Breast epithelium (tissue), 4 donors: Measurements from ENCODE around the gene CARTPT. TPM values are rescaled to one million over a fixed set of nuclear protein-coding genes. Genes with fewer than 3 reads are reported as not detected.

Source experiments
- DNase-seq, 2 donors: peaks; one replicate each; pipeline ENCODE4 v3.0.0-alpha.2; 2019; ENCODE audit warnings: low spot score in 2 of 2
- H3K27ac ChIP-seq, 2 donors: fragments of 200-600 bp; sonication (generic) in 1 of 2; one replicate each; pipeline ENCODE4 v1.5.1; 2016 to 2019; ENCODE audit warnings: mild to moderate bottlenecking in 1 of 2
- H3K27me3 ChIP-seq, 2 donors: fragments of 200-600 bp; sonication (generic) in 1 of 2; one replicate each; pipeline versions ENCODE4 v1.5.1 to v1.6.0; 2017 to 2019; ENCODE audit warnings: control low read depth in 1 of 2, mild to moderate bottlenecking in 1 of 2
- H3K36me3 ChIP-seq: fragments of 200-600 bp; one replicate; pipeline ENCODE4 v1.5.1; 2019
- H3K4me1 ChIP-seq, 2 donors: fragments of 200-600 bp; sonication (generic); one replicate each; pipeline ENCODE4 v1.5.1; 2016 to 2019; ENCODE audit warnings: control low read depth in 1 of 2
- H3K4me3 ChIP-seq, 3 donors: fragments of 200-600 bp; sonication (generic); 1 replicate in 2 of 3; 2 replicates in 1 of 3; pipeline ENCODE4 v1.5.1; 2016 to 2019; ENCODE audit warnings: mild to moderate bottlenecking in 3 of 3, moderate library complexity in 2 of 3
- H3K9me3 ChIP-seq, 2 donors: fragments of 200-600 bp; sonication (generic) in 1 of 2; one replicate each; pipeline ENCODE4 v1.5.1; 2016 to 2019; ENCODE audit warnings: control low read depth in 1 of 2
- CTCF ChIP-seq, 3 donors: fragments of 450-650 bp; IDR thresholded peaks; one replicate each; pipeline ENCODE4 v1.5.1; 2016 to 2017; ENCODE audit warnings: antibody characterized with exemption in 3 of 3, mild to moderate bottlenecking in 3 of 3, moderate library complexity in 3 of 3
- POLR2A ChIP-seq: fragments of 450-650 bp; IDR thresholded peaks from one replicate; pipeline ENCODE4 v1.6.1; 2016; ENCODE audit warnings: antibody characterized with exemption, mild to moderate bottlenecking, moderate library complexity
- POLR2AphosphoS5 ChIP-seq, 3 donors: sonication (generic); formaldehyde crosslinking; IDR thresholded peaks; one replicate each; pipeline ENCODE4 v1.6.1; 2017; ENCODE audit warnings: antibody characterized with exemption in 3 of 3
- intact Hi-C: fragments of 100-400 bp; cut with DNase I; formaldehyde crosslinking; loops from one replicate; pipeline ENCODE4 v1.15.1; 2023; ENCODE audit warnings: low total_unique reads
- total RNA-seq, 3 donors: library from RNA; depleted of rRNA; stranded (reverse); fragments of >200 nt; gene quantifications; one replicate each; pipeline ENCODE4 v1.1.0, GENCODE V29; 2016

The CARTPT gene
- total RNA-seq, 3 donors from 2014 or later: not detected

- H3K27me3 ChIP-seq: no peaks in the 10 kb centered on the region
- intact Hi-C loops: no loop called here
- DNase-seq: no peak
- H3K27ac ChIP-seq: no peak overlapping the region
- no peaks in the 10 kb centered on the region for H3K9me3 ChIP-seq
- TF ChIP-seq CTCF (IDR thresholded peaks at IDR 0.05): no peak
- TF ChIP-seq POLR2AphosphoS5 (IDR thresholded peaks at IDR 0.05): no peak
- TF ChIP-seq POLR2A: no peak
- H3K4me3 ChIP-seq: no peak overlapping the region
- no peaks in the 10 kb centered on the region for H3K36me3 ChIP-seq
- H3K4me1 ChIP-seq: no peaks in the 10 kb centered on the region
Measured at GRCh38 chr5:71684309-71684708, 34.8 kb upstream of the CARTPT start.

- H3K27ac ChIP-seq: no peak overlapping the region
- no peaks in the 10 kb centered on the region for H3K27me3 ChIP-seq
- no peak overlapping the region for H3K4me3 ChIP-seq
- H3K36me3 ChIP-seq: no peaks in the 10 kb centered on the region
- H3K4me1 ChIP-seq: no peaks in the 10 kb centered on the region
- DNase-seq: no peak
- TF ChIP-seq POLR2A (no peak), POLR2AphosphoS5 (IDR thresholded peaks at IDR 0.05) (no peak), CTCF (IDR thresholded peaks at IDR 0.05) (no peak)
- no peaks in the 10 kb centered on the region for H3K9me3 ChIP-seq
- intact Hi-C loops: no loop called here
Measured at GRCh38 chr5:71693828-71694427, 25.1 kb upstream of the CARTPT start.

GRCh38 chr5:71695071-71695470 lies 24.0 kb upstream of the CARTPT start:
- Histone ChIP-seq H3K9me3 (no peaks in the 10 kb centered on the region), H3K27me3 (no peaks in the 10 kb centered on the region), H3K27ac (no peak overlapping the region), H3K4me1 (no peaks in the 10 kb centered on the region), H3K4me3 (no peak overlapping the region), H3K36me3 (no peaks in the 10 kb centered on the region)
- intact Hi-C loops: no loop called here
- TF ChIP-seq CTCF (IDR thresholded peaks at IDR 0.05): no peak
- TF ChIP-seq POLR2A: no peak
- no peak for TF ChIP-seq POLR2AphosphoS5 (IDR thresholded peaks at IDR 0.05)
- DNase-seq: no peak

- intact Hi-C loops: no loop called here
- TF ChIP-seq CTCF (IDR thresholded peaks at IDR 0.05) (no peak), POLR2A (no peak), POLR2AphosphoS5 (IDR thresholded peaks at IDR 0.05) (no peak)
- Histone ChIP-seq H3K36me3 (no peaks in the 10 kb centered on the region), H3K9me3 (no peaks in the 10 kb centered on the region), H3K4me1 (no peaks in the 10 kb centered on the region), H3K27me3 (no peaks in the 10 kb centered on the region), H3K27ac (no peak overlapping the region), H3K4me3 (no peak overlapping the region)
- DNase-seq: no peak
Measured at GRCh38 chr5:71695595-71695994, 23.5 kb upstream of the CARTPT start.

- H3K27ac ChIP-seq: no peak overlapping the region
- intact Hi-C loops: no loop called here
- no peaks in the 10 kb centered on the region for H3K27me3 ChIP-seq
- no peaks in the 10 kb centered on the region for H3K4me1 ChIP-seq
- TF ChIP-seq POLR2A: no peak
- no peak for TF ChIP-seq POLR2AphosphoS5 (IDR thresholded peaks at IDR 0.05)
- TF ChIP-seq CTCF (IDR thresholded peaks at IDR 0.05): no peak
- DNase-seq: no peak
- H3K36me3 ChIP-seq: no peaks in the 10 kb centered on the region
- no peaks in the 10 kb centered on the region for H3K9me3 ChIP-seq
- H3K4me3 ChIP-seq: no peak overlapping the region
Measured at GRCh38 chr5:71697967-71698366, 21.1 kb upstream of the CARTPT start.
